ENCODE results near the gene AQP7.
"Not testable (repeated sequence)": the region's sequence is repeated elsewhere in the genome, so short reads cannot be mapped to it uniquely, and the experiment has no call there.

Gene AQP7

DNA sequence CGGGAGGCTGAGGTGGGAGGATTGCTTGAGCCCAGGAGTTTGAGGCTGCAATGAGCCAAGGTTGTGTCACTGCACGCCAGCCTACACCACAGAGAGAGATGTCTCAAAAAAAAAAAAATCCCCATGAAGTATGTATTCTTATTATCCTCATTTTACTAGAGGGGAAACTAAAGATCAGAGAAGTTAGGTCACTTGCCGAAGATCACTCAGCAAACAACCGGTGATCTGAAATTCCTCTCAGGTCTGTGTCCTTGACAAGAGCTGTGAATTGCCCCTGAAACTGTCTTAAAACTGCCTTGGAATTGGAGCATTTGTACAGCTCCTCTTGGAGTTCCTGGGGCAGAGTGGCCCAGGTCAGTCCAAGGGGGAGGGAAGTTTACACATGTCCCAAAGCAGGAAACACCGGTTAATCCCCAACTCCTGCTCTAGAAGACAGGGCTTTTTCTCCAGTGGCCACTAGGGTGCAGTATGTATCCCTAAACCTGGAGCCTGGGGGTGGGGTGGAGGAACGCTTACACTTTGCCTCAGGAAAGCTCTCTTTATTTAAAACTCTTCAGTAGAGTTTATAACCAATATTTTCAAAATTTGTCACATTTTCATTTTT lies 27.6 kb downstream of the AQP7 start:
- peak; percentile 89 for DNase-seq (ENCODE audit: low spot score)

- no peak for DNase-seq (ENCODE audit: low spot score)
These were observed 28.2 kb downstream of the AQP7 start for GRCh38 chr9:33374190-33374589.

DNA sequence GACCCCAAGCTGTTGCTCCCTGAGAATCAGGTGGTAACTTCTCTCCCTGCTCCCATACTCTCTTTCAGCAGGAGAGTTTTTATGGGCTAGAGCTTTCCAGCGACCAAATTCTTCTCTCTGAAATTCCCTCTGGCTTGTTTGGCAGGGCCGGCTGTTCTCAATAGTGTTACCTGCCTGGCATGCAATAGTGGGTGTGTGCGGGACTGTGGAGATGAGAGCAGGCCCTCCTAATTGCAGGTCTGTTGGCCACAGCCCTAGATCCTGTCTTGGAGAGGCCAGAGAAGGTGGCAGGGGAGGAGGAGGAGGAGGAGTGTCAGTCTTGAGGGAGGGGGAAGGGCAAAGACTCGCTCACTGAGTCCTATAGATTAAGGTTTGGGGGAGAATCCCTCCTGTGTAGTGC lies 29.5 kb downstream of the AQP7 start:
- DNase-seq (ENCODE audit: low spot score): no peak

DNA sequence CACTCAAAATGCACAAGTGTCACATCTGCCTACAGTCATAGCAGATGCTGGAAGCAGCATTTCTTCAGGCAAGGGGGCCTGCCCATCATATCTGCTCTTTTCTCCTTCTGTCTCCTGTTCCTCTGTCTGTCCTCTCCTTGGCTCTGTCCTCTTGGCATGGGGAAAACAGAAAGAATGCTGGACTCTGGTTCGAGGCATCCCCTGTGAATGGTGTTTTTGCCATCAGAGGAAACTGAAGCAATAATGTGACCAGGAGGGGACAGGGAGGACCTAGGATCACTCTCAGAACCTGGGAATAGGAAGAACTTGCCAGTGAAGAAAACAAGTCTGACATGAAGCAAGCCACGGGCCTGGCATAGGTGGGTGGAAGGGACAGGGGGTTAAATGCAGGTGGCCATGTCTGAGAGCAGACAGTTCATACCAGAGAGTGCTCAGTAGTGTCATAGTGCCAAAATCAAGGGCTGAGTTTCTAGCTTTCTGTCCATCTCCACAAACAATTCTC lies 35.3 kb downstream of the AQP7 start:
- no peak for DNase-seq (ENCODE audit: low spot score)

- DNase-seq (ENCODE audit: low spot score): not testable (repeated sequence)
These were observed 37.6 kb downstream of the AQP7 start for GRCh38 chr9:33364814-33365213.

DNA sequence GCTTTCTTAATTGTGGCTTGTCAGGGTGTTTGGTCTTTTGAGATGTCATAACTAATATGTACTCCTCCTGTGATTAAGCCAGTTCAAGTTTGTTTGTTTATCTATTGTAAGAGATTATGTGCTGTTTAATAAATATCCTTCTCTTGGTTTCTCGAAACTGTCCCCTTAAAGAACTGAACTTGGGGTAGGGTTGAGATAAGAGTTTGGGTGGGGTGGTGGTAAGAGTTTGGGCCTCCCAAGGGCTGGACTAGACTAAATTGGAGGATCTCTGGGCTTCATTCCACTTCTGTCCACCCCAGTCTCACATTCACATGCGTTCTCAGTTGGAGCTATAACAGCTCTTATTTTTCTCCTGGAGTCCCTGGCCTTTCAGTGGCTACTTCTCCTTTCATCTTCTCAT lies 38.2 kb downstream of the AQP7 start:
- DNase-seq (ENCODE audit: low spot score): no peak

GRCh38 chr9:33358641-33359040 lies 43.7 kb downstream of the AQP7 start:
- not testable (repeated sequence) for DNase-seq (ENCODE audit: low spot score)

DNA sequence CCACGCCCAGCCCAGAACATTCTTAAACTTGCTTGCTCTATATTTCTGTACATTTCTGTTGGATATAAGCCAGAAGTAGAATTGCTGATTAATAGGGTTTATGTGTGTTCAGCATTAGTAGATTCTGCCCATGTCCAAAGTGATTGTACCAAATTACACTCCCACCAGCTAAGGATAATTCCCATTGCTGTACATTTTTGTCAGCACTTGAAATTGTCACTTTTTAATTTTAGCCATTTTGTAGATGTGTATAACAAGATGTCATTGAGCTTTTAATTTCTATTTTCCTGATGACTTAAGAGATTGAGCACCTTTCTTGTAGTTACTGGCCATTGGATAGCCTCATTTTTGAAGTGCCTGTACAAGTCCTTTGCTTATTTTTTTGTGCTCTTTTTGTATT lies 46.4 kb downstream of the AQP7 start:
- no peak for DNase-seq (ENCODE audit: low spot score)

GRCh38 chr9:33354651-33355211 lies 47.6 kb downstream of the AQP7 start:
- no peak for DNase-seq (ENCODE audit: low spot score)

DNA sequence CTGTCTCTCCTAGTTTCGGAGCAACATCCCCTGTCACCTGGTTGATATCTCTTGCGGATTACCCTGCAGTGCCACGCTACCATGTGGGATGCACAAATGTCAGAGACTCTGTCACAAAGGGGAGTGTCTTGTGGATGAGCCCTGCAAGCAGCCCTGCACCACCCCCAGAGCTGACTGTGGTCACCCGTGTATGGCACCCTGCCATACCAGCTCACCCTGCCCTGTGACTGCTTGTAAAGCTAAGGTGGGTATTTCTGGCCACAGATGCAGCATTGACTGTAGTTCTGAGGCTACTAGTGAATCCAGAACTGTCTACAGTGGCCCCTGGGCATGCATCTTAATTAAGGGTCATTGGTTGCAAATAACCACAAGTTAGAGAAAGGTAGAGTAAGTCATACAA lies 50.8 kb downstream of the AQP7 start:
- DNase-seq (ENCODE audit: low spot score): no peak

DNA sequence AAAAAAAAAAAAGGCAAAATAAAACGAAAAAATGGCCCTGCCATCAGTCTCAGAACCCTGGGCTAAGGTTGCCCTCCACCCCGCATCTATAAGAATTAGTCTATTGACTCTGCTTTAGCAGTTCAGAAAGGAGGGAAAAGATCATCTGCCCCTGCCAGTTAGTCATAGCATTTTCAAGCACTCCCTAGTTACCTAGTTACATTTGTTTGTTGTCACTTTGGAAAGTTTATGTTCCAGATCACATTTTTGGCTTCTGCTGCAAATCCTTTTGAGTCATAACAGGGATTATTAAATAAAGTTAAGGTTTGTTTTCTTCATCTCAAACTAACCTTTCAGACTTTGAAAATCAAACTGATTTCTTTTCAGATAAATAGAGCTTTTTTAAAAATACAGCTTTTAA lies 52.1 kb downstream of the AQP7 start:
- peak; percentile 84 for DNase-seq (ENCODE audit: low spot score)

GRCh38 chr9:33349743-33350142 lies 52.6 kb downstream of the AQP7 start:
- no peak for DNase-seq (ENCODE audit: low spot score)

GRCh38 chr9:33348998-33349397 lies 53.4 kb downstream of the AQP7 start:
- no peak for DNase-seq (ENCODE audit: low spot score)

GRCh38 chr9:33346564-33346963 lies 55.8 kb downstream of the AQP7 start:
- no peak for DNase-seq (ENCODE audit: low spot score)

GRCh38 chr9:33344145-33344544 lies 58.2 kb downstream of the AQP7 start:
- DNase-seq (ENCODE audit: low spot score): no peak

DNA sequence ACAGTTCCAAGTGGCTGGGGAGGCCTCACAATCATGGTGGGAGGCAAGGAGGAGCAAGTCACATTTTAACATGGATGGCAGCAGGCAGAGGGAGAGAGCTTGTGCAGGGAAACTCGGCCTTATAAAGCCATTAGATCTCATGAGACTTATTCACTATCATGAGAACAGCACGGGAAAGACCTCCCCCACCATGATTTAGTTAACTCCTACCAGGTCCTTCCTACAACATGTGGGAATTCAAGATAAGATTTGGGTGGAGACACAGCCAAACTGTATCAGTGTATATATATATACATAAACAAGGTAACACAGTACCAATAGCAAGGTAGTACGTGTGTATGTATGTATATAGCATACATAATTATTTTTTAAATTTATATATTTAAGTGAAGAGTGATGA lies 61.2 kb downstream of the AQP7 start:
- DNase-seq (ENCODE audit: low spot score): no peak

DNA sequence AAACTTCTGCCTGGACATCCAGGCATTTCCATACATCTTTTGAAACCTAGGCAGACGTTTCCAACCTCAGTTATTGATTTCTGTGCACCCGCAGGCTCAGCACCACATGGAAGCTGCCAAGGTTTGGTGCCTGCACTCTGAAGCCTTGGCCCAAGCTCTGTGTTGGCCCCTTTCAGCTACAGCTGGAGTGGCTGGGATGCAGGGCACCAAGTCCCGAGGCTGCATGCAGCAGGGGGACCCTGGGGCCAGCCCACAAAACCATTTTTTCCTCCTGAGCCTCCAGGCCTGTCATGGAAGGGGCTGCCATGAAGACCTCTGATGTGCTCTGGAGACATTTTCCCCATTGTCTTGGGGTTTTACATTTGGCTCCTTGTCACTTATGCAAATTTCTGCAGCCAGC lies 62.2 kb downstream of the AQP7 start:
- no peak for DNase-seq (ENCODE audit: low spot score)
